Measurements from ENCODE around the gene HOXB1. TPM values are rescaled to one million over a fixed set of nuclear protein-coding genes. Genes with fewer than 3 reads are reported as not detected.

Gene HOXB1
- total RNA-seq, 1 donor = not detected

DNA sequence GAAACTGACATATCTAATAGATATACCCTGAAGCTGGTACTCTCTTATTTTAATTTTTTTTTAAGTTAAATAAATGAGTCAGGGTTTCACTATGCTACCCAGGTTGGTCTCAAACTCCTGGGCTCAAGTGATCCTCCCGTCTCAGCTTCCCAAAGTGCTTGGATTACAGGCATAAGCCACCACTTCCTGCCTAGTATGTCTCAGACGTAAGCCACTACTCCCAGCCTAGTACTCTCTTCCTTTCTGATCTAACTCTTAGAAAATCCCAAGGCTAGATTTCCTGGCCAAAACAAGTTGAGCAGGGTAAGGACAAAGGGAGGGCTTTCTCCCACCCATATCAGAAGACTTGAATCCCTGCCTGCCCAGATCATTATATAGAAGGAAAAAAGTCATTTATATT is 33.7 kb downstream of the HOXB1 start:
- TF ChIP-seq CTCF (IDR thresholded peaks at IDR 0.05; ENCODE audit: insufficient read depth, low read length) = no peak
- no peak overlapping the region for H3K4me3 ChIP-seq (ENCODE audit: low read depth, low read length)
- peak; percentile 38 for DNase-seq (ENCODE audit: low read depth)

DNA sequence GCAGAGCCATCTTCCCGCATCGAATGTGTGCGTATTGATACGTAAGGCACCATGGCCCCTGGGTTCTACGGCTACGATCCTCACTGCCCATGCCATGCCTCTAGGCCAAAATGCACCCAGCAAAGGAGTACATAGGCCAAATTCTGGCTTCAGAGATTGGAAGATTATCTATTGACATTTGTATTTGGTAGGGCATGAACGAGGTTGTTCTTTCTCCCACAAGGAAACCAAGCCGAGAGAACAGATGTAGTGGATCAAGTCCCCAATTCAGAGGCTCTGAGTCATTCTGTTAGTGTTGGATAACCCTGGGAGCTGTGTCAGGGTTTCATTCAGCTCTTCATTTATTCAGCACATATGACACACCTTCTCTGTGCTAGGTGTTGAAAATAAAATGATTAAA is 36.5 kb downstream of the HOXB1 start:
- peak; percentile 88 for DNase-seq (ENCODE audit: low read depth)

GRCh38 chr17:48492401-48493298 is 38.2 kb downstream of the HOXB1 start:
- peak; percentile 76 for DNase-seq (ENCODE audit: low read depth)
- H3K4me3 ChIP-seq (ENCODE audit: low read depth, low read length) = peak overlapping the region; percentile 53
- peak; percentile 75 for TF ChIP-seq CTCF (IDR thresholded peaks at IDR 0.05; ENCODE audit: insufficient read depth, low read length)

More for the DNA sequence above, 36.5 kb downstream of the HOXB1 start:
- TF ChIP-seq CTCF (IDR thresholded peaks at IDR 0.05; ENCODE audit: insufficient read depth, low read length) = no peak
- no peak overlapping the region for H3K4me3 ChIP-seq (ENCODE audit: low read depth, low read length)

DNA sequence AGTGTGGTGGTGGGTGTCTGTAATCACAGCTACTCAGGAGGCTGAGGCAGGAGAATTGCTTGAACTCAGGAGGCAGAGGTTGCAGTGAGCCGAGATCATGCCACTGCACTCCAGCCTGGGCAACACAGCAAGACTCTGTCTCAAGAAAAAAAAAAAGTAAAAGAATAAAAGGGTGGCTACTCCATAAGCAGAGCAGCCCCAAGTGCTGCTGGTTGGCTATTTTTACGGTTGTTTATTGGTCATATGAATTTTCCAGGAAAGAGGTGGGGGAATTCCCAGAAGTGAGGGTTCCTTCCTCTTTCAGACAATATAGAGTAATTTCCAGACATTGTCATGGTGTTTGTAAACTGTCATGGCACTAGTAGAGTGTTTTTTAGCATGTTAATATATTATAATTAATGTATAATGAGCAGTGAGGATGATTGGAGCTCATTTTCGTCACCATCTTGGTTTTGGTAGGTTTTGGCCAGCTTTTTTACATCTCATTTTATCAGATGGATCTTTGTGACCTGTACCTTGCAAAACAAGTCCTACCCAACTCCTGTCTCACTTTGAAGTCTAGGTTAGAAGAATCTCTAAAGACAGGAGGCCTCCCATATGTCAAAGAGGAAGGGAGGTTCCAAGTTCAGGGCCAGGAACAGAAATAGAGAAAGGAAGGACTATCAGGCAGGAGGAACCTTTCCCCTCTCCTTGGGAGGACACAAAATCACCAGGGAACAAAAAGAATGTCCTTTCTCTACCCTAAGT is 39.1 kb downstream of the HOXB1 start:
- H3K4me3 ChIP-seq (ENCODE audit: low read depth, low read length) = no peak overlapping the region
- no peak for TF ChIP-seq CTCF (IDR thresholded peaks at IDR 0.05; ENCODE audit: insufficient read depth, low read length)
- DNase-seq (ENCODE audit: low read depth) = no peak

DNA sequence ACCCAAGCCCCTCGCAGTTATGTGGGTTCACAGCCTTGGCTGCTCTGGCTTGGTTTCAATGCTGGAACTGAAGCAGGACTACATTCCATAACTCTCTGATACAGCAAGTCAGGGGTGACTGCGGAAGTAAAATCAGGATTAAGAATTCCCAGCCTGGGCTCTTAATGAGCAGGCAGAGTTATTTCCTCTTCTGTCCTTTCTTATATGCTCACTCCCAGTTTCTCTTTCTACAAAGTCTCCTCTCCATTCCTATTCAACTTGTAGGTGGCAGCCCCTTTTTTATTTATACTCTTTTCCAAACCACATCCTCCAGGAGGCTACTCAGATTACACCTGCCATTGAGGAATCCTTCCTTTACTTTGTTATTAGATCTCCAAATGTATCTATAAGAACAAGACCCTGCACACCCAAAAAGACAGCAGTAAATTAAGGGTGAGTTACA is 40.3 kb downstream of the HOXB1 start:
- H3K4me3 ChIP-seq (ENCODE audit: low read depth, low read length) = no peak overlapping the region
- no peak for DNase-seq (ENCODE audit: low read depth)
- no peak for TF ChIP-seq CTCF (IDR thresholded peaks at IDR 0.05; ENCODE audit: insufficient read depth, low read length)

- DNase-seq (ENCODE audit: low read depth) = no peak
- H3K4me3 ChIP-seq (ENCODE audit: low read depth, low read length) = no peak overlapping the region
- no peak for TF ChIP-seq CTCF (IDR thresholded peaks at IDR 0.05; ENCODE audit: insufficient read depth, low read length)
These were observed 41.0 kb downstream of the HOXB1 start for GRCh38 chr17:48489781-48490180.

All from fibroblast of the aortic adventitia (primary cell).